T1000 (cell line): ENCODE measurements around the gene THNSL1.
A peak's percentile ranks its signal among the peaks of the same experiment; 100 is the strongest.
"Not testable (repeated sequence)": the region's sequence is repeated elsewhere in the genome, so short reads cannot be mapped to it uniquely, and the experiment has no call there.

Experiments used
- DNase-seq: peaks from one replicate; lab custom pipeline; 2025; ENCODE audit warnings: mixed read lengths; lab: John Stamatoyannopoulos, UW

Gene THNSL1, protein sequence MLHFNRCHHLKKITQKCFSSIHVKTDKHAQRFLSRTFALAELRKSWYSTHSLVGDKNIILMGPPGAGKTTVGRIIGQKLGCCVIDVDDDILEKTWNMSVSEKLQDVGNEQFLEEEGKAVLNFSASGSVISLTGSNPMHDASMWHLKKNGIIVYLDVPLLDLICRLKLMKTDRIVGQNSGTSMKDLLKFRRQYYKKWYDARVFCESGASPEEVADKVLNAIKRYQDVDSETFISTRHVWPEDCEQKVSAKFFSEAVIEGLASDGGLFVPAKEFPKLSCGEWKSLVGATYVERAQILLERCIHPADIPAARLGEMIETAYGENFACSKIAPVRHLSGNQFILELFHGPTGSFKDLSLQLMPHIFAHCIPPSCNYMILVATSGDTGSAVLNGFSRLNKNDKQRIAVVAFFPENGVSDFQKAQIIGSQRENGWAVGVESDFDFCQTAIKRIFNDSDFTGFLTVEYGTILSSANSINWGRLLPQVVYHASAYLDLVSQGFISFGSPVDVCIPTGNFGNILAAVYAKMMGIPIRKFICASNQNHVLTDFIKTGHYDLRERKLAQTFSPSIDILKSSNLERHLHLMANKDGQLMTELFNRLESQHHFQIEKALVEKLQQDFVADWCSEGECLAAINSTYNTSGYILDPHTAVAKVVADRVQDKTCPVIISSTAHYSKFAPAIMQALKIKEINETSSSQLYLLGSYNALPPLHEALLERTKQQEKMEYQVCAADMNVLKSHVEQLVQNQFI

GRCh38 chr10:25016376-25017153, at the start of gene THNSL1:
THNSL1 (plus strand) TSS chr10:25016612; CDS start chr10:25023224, 6,612 bp downstream.
- peak; percentile 95 for DNase-seq

GRCh38 chr10:24966962-24967481, 49.4 kb upstream of the THNSL1 start:
- no peak for DNase-seq

- DNase-seq, result no peak
Measured at GRCh38 chr10:24968349-24968748, 48.1 kb upstream of the THNSL1 start.

- not testable (repeated sequence) for DNase-seq
Measured at GRCh38 chr10:24968951-24969350, 47.5 kb upstream of the THNSL1 start.

DNA sequence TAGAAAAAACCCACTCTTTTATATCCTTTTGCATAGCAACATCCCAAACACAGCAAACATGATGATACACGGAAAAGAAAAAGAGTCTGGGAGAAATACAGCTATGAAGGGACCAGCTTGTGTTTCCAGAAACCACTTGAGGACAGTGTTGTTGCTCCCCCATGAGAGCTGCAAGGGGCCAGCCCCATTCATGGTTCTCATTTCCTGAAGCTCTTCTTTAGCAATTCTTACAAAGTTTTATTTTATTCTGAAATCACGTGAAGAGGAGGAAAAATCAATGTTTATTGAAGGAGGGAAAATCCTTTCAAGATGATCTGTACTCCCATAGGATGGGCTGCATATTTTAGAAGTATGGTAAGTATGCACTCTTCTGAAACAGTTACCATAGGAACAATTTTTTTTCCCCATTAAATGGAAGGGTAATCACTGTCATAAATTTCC, 46.6 kb upstream of the THNSL1 start:
- no peak for DNase-seq

DNA sequence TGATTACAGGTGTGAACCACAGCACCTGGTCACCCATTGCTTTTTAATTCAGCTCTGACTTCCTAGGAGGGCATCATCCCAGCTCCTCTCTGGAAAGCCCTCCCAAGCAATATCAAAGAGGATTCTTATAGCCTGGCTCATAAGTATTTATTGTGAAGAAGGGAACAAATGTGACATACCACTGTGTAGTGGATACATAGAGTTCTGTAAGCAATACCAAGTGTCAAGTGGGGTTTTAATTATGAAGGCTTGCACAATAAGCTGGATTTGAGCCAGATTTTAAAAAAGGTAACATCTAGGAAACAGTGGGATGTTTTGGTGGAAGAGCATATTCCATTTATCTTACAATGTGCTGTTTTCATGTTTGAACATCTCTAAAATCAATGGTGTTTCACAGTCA, 45.0 kb upstream of the THNSL1 start:
- no peak for DNase-seq

DNA sequence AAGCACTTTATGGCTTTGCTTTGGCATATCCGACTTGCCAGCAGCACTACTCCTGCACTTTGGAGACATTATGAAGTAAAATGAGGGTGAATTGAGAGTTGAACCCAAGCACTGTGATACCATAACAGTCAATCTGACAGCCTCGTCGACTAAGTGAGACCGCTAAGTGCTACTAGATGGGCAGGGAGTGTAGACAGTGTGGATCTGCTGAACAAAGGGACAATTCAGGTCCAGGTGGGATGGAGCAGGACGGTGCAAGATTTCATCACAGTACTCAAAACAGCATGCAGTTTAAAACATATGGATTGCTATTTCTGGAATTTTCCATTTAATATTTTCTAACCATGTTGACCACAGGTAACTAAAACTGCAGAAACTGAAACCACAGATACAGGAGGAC, 43.2 kb upstream of the THNSL1 start:
- DNase-seq, result no peak

DNA sequence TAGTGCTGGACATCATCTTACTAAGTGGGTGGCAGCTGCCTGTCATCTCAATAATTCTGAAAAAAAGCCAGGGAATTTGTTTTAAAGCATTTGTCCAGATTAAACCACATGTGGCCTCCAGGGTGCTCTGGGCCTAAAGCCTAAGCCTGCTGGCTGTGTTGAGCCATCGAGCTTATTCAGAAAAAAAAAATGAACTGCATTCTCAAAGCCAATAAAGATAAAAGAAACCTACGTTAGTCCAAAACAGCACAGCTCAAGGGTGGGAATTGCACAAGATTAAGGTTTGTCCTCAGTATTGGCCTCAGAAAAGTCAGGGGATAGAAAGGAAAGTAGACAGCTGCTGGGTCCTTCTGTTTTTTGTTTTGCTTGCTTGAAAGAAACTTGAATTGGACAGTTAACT, 41.4 kb upstream of the THNSL1 start:
- no peak for DNase-seq

- no peak for DNase-seq
Measured at GRCh38 chr10:24979685-24980084, 36.7 kb upstream of the THNSL1 start.

GRCh38 chr10:24981161-24981710, 35.2 kb upstream of the THNSL1 start:
- DNase-seq, result no peak

DNA sequence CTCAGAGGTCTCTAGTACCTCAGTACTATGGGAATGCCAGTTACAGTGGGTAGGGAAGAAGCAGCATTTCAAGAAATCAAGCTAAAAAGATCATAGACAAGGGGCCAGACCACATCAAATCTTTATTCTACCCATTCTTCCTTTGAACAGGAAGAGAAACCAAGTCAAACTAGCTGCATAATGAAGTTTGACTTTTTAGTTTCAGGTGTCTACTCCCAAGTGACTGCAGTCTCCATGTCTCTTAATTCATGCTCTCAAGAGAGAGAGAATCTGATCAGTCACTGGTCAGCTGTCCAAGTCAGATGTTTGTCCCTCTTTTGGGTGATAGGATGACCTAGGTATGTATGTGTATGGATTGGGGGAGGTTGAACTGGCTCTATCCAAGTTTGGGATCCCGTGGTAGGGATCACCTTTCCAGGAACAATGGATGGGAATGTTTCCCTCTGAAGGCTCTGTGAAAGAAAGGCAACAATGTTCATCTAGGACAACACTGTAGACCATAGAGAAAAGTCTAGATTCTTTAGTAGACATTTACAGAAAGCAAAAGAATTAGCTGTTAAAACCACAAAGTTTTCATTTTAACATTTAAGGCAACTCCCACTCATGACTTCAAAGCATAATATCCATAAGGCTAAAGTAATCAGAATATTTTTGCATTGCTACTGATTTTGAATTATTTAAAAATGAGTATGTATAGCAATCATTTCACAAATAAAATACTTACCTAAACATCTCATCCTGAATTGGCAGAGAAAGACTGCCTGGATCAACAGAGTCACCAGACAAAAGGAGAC, 33.9 kb upstream of the THNSL1 start:
- DNase-seq, result no peak

DNA sequence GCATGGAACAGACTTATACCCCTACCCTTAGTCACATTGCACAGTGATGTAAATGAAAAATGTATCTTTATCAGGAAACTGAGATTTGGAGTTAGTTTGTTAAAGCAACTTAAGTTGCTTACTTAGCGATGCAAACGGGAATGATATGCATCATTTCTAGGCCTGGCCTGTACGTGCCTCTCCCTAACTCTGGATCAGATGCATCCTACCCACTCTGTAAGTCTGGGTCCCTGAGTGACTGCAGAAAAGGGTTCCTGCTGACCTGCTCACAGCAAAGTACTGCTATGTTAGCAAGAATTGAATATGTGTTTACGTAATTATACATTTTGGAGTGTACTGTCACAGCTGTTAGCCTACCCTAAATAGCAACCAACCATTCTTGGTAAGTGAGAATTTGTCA, 33.3 kb upstream of the THNSL1 start:
- DNase-seq, result no peak

- DNase-seq, result no peak
Measured at GRCh38 chr10:24983946-24984345, 32.5 kb upstream of the THNSL1 start.

GRCh38 chr10:24984906-24985305, 31.5 kb upstream of the THNSL1 start:
- DNase-seq, result no peak

DNA sequence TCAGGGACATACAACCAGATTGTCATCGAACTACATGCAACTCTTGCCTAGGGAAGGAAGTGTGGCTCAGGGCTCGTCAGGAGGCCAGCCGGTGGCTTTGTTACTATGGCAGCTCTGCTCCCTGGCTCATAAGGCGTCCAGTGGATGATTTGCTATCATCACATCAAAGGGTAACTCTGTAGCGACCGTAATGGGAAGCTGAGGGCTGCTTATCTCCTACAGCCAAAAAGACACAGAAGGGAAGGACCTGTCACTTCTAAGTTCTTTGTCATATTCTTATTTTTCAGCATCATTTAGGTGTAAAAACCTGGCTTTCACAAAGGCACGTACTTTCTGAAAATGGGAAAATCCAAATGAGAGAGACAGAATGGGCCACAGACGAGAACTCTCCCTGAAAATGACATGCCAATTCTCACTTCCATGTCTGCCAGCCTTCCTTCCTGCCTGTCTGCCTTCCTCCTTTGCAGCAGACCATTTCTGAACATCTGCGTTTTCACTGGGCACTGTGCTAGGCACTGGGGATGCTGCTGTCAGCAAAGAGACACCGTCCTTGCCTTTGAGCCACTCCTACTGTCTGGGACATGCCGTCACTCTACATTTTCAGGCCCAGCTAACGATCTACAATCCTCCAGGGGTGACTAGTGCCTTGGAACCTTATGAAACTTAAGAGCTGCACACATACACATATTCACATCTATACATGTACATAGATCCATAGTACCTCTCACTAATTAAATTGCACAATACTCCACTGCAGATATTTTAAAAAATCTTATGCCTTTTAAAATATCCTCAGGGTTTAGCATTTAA, 27.4 kb upstream of the THNSL1 start:
- DNase-seq, result no peak

DNA sequence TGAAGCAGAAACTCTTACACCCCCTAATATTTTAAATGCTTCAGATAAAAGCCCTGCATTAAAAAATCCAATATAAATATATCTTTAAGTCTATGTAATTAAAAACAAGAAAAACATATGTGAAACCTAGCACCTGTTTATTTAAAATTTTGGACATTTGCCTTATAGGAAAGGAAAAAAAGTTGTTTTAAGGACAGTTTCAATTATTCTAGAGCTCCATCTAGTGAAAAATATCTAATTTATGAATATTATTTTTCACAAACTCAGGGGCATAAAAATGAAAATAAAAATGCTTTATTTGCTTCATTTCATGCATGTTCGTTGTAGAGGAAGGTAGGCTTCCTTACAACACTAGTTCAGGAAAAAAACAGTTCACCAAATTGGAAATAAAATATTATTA, 26.5 kb upstream of the THNSL1 start:
- DNase-seq, result no peak

GRCh38 chr10:24991298-24991697, 25.1 kb upstream of the THNSL1 start:
- no peak for DNase-seq

GRCh38 chr10:24992512-24993133, 23.8 kb upstream of the THNSL1 start:
- DNase-seq, result no peak

GRCh38 chr10:24993237-24993958, 23.0 kb upstream of the THNSL1 start:
- DNase-seq, result no peak
